DMS114 treated with DMSO at 0.1 percent for 48 hours (cell line): ENCODE results near the gene ABO.
"Not testable (repeated sequence)": the region's sequence is repeated elsewhere in the genome, so short reads cannot be mapped to it uniquely, and the experiment has no call there.

ENCODE experiments used
- DNase-seq: peaks from one replicate; lab custom pipeline; 2025; ENCODE audit not compliant: unreplicated experiment; lab: John Stamatoyannopoulos, UW

The ABO gene

GRCh38 chr9:133227242-133227860 is 47.6 kb downstream of the ABO start:
- no peak for DNase-seq

GRCh38 chr9:133226219-133227171 is 48.5 kb downstream of the ABO start:
- no peak for DNase-seq

GRCh38 chr9:133225171-133226011 is 49.6 kb downstream of the ABO start:
- no peak for DNase-seq

GRCh38 chr9:133224762-133225161 is 50.2 kb downstream of the ABO start:
- no peak for DNase-seq

- not testable (repeated sequence) for DNase-seq
Measured at GRCh38 chr9:133223159-133223756, 51.7 kb downstream of the ABO start.

GRCh38 chr9:133221994-133222393 is 53.0 kb downstream of the ABO start:
- DNase-seq, result not testable (repeated sequence)

GRCh38 chr9:133221177-133221809 is 53.7 kb downstream of the ABO start:
- DNase-seq, result no peak

GRCh38 chr9:133218049-133218975 is 56.7 kb downstream of the ABO start:
- DNase-seq, result not testable (repeated sequence)

- not testable (repeated sequence) for DNase-seq
Measured at GRCh38 chr9:133217333-133217988, 57.5 kb downstream of the ABO start.

- not testable (repeated sequence) for DNase-seq
Measured at GRCh38 chr9:133214276-133214675, 60.7 kb downstream of the ABO start.

- DNase-seq, result no peak
Measured at GRCh38 chr9:133210609-133211008, 64.4 kb downstream of the ABO start.

- DNase-seq, result no peak
Measured at GRCh38 chr9:133210202-133210532, 64.8 kb downstream of the ABO start.

GRCh38 chr9:133209327-133210201 is 65.4 kb downstream of the ABO start:
- not testable (repeated sequence) for DNase-seq

- DNase-seq, result not testable (repeated sequence)
Measured at GRCh38 chr9:133208880-133209300, 66.1 kb downstream of the ABO start, which contains the start of gene OBP2B. Gene OBP2B (minus strand): TSS chr9:133209250. CDS start chr9:133209199, 51 bp downstream.

- not testable (repeated sequence) for DNase-seq
Measured at GRCh38 chr9:133208171-133208879, 66.7 kb downstream of the ABO start.

- DNase-seq, result no peak
Measured at GRCh38 chr9:133207540-133208170, 67.3 kb downstream of the ABO start.
